ENCODE results near the gene ALAS1.

- TF ChIP-seq CTCF (IDR thresholded peaks at IDR 0.05; ENCODE audit: insufficient read depth, low read depth, low read length) (no peak), EZH2 (IDR thresholded peaks at IDR 0.05; ENCODE audit: insufficient read depth, low read length) (no peak)
Measured at GRCh38 chr3:52175416-52176179, 22.4 kb upstream of the ALAS1 start.
